Keratinocyte (primary cell): ENCODE measurements around the gene MEGF11.

Experiments used
- CTCF ChIP-seq, 3 experiments: IDR thresholded peaks in 1 of 3; conservative IDR thresholded peaks in 1 of 3; optimal IDR thresholded peaks in 1 of 3; 2 replicates in 2 of 3; 3 replicates in 1 of 3; pipeline versions ENCODE3 to v1.5.1; 2011; ENCODE audit warnings: low read length in 3 of 3, mild to moderate bottlenecking in 3 of 3, moderate library complexity in 2 of 3, control low read depth in 1 of 3, inconsistent platforms in 1 of 3; ENCODE audit not compliant: insufficient read depth in 2 of 3; ENCODE audit errors: extremely low read depth in 1 of 3
- EZH2 ChIP-seq: IDR thresholded peaks from one replicate; pipeline ENCODE4 v1.6.1; 2012; ENCODE audit warnings: inconsistent platforms, mild to moderate bottlenecking, low read length, moderate library complexity

GRCh38 chr15:65920825-65921309 lies 332.7 kb downstream of the MEGF11 start:
- TF ChIP-seq CTCF (optimal IDR thresholded peaks at IDR 0.05 in 1 of 3, IDR thresholded peaks at IDR 0.05 in 1 of 3, conservative IDR thresholded peaks at IDR 0.05 in 1 of 3; ENCODE audit: extremely low read depth in 1 of 3, insufficient read depth in 2 of 3, low read length in 3 of 3), result no peak
- no peak for TF ChIP-seq EZH2
